HG02763 (cell line): ENCODE measurements around the gene MINDY2.

Source experiments
- ATAC-seq: cut with Tn5 transposase; IDR thresholded peaks from one replicate; pipeline ENCODE4 v1.9.1; 2021; ENCODE audit warnings: mild to moderate bottlenecking, moderate library complexity; ENCODE audit not compliant: unreplicated experiment

MINDY2 gene

GRCh38 chr15:58770857-58771620 lies at the start of gene MINDY2:
Gene MINDY2 (plus strand): TSS chr15:58771302. CDS start chr15:58771396, 94 bp downstream.
- peak; percentile 93 for ATAC-seq

- no peak for ATAC-seq
These were observed 46.6 kb upstream of the MINDY2 start for GRCh38 chr15:58724466-58724865.

- ATAC-seq = no peak
These were observed 44.2 kb upstream of the MINDY2 start for GRCh38 chr15:58726867-58727266.

GRCh38 chr15:58731756-58732535 lies 39.2 kb upstream of the MINDY2 start:
- ATAC-seq = no peak

GRCh38 chr15:58732625-58733363 lies 38.3 kb upstream of the MINDY2 start:
- no peak for ATAC-seq

GRCh38 chr15:58734859-58735258 lies 36.2 kb upstream of the MINDY2 start:
- ATAC-seq = no peak

GRCh38 chr15:58736018-58736643 lies 35.0 kb upstream of the MINDY2 start:
- ATAC-seq = no peak

GRCh38 chr15:58737298-58737697 lies 33.8 kb upstream of the MINDY2 start:
- ATAC-seq = no peak

GRCh38 chr15:58738046-58738707 lies 32.9 kb upstream of the MINDY2 start:
- ATAC-seq = no peak

GRCh38 chr15:58740436-58740835 lies 30.7 kb upstream of the MINDY2 start:
- no peak for ATAC-seq

- ATAC-seq = no peak
These were observed 30.1 kb upstream of the MINDY2 start for GRCh38 chr15:58741032-58741431.

- ATAC-seq = no peak
These were observed 28.9 kb upstream of the MINDY2 start for GRCh38 chr15:58742022-58742813.

- ATAC-seq = no peak
These were observed 28.1 kb upstream of the MINDY2 start for GRCh38 chr15:58742819-58743502.

GRCh38 chr15:58746174-58746573 lies 24.9 kb upstream of the MINDY2 start:
- no peak for ATAC-seq

- ATAC-seq = no peak
These were observed 22.9 kb upstream of the MINDY2 start for GRCh38 chr15:58748040-58748851.

- peak; percentile 30 for ATAC-seq
These were observed 22.1 kb upstream of the MINDY2 start for GRCh38 chr15:58748852-58749531.

GRCh38 chr15:58749532-58750337 lies 21.4 kb upstream of the MINDY2 start, which contains the start of gene ADAM10:
Gene ADAM10 (minus strand): TSS chr15:58749707. CDS start chr15:58749534, 173 bp downstream.
- ATAC-seq = peak; percentile 92
